Measurements from ENCODE around the gene MMP28.
"Not testable (repeated sequence)": the region's sequence is repeated elsewhere in the genome, so short reads cannot be mapped to it uniquely, and the experiment has no call there.

MMP28 gene

GRCh38 chr17:35765756-35766488 lies 29.5 kb downstream of the MMP28 start:
- no peak for DNase-seq (ENCODE audit: low read depth in 2 of 2)

DNA sequence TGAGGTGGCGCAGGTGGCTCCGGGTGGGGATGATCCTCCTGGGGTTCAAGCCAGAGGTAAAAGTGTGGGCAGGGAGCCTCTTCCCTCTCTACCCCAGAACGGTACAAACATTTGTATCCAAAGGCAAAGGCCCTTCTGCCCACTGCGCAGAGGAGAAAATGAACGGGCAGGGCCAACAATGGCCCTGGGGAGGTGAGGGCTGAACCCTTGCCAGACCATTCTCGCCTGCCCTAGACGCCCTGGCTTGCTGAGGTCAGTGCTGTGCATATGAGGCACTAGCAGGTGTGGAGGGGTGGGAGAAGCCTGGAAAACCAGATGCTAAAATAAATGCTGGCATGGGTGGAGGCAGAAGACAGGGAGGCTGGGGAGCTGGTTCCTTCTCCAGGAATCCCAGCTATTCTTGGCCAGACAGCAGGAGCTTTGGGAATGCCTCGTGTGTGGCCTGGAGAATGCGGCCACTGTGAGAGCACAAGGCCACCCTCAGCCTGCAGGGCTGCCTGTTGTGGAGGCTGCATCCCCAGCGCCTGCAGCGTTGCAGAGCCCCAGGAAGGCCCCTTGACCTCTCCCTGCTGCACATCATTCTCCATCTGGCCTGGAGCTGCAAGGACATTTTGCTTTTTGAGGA lies 30.2 kb downstream of the MMP28 start:
- DNase-seq (ENCODE audit: low read depth in 2 of 2) = no peak

DNA sequence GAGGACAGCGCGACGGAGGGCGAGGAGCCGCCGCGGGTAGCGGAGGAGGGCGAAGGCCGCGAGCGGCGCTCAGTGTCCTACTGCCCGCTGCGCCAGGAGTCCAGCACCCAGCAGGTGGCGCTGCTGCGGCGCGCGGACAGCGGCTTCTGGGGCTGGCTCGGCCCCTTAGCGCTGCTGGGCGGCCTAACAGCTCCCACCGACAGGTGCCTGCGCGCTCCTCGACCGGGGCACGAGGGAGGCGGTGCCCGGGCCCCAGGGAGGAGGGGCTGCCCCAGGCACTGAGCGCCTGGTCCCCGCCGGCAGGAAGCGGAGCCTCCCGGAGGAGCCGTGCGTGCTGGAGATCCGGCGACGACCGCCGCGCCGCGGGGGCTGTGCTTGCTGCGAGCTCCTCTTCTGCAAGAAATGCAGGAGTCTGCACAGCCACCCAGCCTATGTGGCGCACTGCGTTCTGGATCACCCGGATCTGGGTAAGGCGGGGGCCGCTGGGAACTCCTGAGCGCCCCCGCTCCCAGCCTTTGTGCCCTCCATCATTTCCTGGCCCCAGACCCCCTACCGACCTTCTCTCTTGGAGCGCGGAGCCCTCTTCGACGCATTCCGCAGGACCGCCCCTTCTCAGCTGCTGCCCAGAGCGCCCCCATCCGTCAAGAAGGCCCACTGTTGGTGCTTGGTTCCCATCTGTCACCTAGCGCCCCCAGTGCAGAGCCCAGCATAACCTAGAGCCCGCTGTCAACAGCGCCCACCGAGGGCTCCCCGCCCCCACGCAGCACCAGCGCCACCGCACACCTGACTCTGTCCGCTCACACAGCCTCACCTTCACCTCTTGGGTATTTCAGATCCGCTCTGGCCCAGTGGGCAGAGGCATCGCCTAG lies 31.1 kb downstream of the MMP28 start:
- DNase-seq (ENCODE audit: low read depth in 2 of 2) = peak; percentile 74 to 77

DNA sequence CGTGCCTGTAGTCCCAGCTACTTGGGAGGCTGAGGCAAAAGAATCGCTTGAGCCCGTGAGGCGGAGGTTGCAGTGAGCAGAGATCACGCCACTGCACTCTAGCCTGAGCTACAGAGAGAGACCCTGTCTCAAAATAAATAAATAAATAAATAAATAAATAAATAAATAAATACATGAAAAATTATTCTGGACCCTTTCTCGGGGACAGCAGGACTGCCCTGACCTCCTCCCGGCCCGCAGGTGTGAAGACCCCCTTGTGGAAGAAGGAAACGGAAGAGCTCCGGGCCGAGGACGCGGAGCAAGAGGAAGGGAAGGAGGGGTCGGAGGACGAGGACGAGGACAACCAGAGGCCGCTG lies 31.7 kb downstream of the MMP28 start:
- DNase-seq (ENCODE audit: low read depth in 2 of 2) = no peak

GRCh38 chr17:35761601-35762000 lies 33.8 kb downstream of the MMP28 start:
- DNase-seq (ENCODE audit: low read depth in 2 of 2) = no peak

- DNase-seq (ENCODE audit: low read depth in 2 of 2) = no peak
These were observed 34.9 kb downstream of the MMP28 start, which contains the start of gene C17orf50 for GRCh38 chr17:35760587-35760986. TSS of gene C17orf50 (plus strand) at chr17:35760887. CDS start at chr17:35760942, 55 bp downstream.

DNA sequence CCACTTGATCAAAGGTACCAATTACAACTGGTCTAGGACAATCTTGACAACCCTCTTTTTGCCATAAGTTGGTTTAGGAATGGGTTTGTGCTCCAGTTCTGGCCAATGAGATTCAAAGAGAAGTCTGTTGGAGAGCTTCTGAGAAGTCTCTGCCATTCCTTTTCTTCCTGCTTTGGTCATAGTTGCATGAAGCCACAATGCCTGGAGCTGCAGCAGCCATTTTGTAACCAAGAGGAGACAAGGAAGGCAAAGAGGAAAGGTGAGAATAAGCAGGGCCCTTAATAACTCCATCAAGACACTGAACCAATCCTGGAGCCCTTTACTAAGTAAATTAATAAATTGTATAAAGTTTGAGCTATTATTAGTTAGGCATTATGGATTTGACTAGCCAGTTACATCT lies 38.2 kb downstream of the MMP28 start:
- DNase-seq (ENCODE audit: low read depth in 2 of 2) = no peak

DNA sequence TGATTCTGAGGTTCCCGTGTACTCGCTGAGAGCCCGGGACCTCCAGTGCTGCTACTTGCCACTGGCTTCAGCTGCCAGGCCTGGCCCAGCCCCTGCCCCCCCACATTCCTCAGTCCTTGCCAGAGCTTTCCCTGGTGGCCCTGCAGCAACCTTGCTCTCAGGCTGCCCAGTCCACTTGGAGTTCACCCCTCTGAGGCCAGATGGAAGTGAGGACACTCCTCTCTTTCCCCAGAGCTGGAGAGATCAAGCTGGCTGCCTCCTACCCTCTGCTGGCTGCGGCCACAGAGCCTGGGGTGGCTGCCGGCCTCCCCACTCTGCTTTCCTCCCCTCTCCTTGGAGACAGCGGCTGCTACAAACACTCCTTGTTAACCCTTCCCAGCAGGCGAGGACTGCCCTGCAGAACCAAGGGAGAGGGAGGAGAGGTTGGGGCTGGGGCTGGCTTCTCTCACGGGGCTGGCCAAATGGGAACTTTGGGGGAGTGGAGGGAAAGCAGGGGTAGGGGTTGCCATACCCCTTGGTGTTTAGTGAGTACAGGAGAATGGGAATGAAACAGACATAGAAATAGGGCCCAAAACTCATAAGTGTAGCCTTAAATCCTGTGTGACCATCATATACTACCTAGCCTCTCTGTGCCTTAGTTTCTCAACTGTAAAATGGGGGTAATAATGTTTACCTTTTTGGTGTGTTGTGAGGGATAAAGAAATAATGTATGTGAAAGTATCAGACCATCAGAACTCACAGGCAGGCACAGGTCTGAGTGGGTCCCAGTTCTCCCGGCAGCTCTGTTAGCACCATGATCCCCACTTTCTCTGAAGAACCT lies 42.3 kb downstream of the MMP28 start, which contains the start of gene GAS2L2:
Gene GAS2L2 (minus strand): TSS at position 295 of the 820 bp plus-strand sequence. CDS start 389 bp downstream, outside the sequence.
- DNase-seq (ENCODE audit: low read depth in 2 of 2) = no peak

- DNase-seq (ENCODE audit: low read depth in 2 of 2) = no peak
These were observed 43.0 kb downstream of the MMP28 start for GRCh38 chr17:35752471-35752870.

- DNase-seq (ENCODE audit: low read depth in 2 of 2) = not testable (repeated sequence)
These were observed 43.9 kb downstream of the MMP28 start for GRCh38 chr17:35751541-35751940.

- DNase-seq (ENCODE audit: low read depth in 2 of 2) = no peak
These were observed 44.7 kb downstream of the MMP28 start for GRCh38 chr17:35750526-35751395.

DNA sequence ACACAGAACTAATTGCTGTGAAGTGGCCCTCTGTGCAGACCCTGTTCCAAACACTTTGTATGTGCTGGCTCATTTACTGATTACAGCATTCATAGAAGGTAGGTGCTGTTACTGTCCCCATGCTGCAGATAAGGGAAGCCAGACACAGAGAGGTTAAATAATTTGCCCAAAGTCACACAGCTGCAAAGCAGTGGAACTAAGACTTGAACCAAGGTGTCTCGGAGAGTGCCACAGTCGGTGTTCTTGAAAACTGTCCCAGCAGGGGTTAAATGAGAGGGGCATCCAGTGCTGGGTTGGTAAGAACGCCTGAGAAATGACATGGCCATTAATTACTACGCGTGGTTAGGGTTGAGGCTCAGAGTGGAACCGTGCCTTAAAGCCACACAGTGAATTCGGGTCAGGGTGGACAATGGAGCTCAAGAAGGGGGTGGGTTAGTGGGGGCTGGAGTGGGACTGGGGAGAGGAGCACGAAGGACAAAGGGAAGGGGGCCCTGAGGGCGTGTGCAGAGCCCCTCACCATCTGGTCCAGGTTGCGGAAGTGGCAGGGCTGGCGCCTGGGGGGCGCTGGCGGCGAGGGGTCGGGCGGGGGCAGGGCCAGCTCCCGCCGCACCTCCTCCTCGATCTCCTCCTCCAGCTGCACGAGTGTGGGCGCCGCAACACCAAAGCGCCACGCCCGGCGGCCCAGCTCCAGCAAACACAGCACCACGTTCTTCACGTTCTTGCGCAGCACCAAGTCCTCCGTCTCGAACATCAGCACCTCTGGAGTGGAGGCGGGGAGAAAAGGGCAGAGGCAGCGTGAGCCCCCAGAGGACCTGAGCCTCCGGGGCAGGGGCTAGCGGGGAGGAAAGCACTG lies 45.7 kb downstream of the MMP28 start:
- no peak for DNase-seq (ENCODE audit: low read depth in 2 of 2)

DNA sequence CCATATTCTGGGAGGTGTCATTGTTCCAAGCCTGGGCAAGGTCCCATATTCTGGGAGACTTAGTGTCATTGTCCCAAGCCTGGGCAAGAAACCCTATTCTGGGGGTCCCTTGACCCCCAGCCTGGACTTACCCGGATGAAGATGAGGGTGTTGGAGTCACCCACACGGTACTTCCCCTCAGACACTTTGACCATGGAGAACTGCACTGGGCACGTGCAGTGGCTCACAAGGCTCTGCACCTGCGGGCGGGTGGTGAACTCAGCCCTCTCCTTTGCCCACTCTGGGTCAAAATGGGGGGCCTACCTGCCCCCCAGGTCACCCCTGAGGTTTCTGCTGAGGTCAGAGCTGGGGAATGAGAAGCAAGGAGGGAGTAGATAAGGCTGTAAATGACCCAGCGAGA lies 46.5 kb downstream of the MMP28 start:
- no peak for DNase-seq (ENCODE audit: low read depth in 2 of 2)

DNA sequence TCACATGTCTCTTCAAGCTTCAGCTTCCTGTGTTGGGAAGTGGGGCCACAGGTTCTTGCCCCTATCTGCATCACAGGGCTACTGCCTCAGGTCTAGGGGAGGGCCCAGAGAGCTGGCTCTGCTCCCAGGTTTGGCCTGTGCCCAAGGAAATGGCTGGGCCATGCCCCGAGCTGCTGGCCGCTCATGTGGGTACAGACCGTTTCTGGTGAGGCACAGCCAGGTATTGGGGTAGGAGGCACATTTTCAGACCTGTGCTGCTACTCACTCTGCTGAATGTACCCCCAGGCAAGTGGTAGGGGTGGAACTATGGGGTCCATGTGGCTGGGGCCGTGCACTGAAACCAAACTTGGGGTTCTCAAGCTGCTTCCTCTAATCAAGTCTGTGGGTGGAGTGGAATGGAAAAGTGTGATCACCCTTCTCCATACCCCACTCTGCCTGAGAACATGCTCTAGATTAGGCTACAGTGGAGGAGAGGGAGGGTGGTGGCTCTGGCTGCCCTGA lies 47.0 kb downstream of the MMP28 start:
- no peak for DNase-seq (ENCODE audit: low read depth in 2 of 2)

GRCh38 chr17:35747540-35748017 lies 47.9 kb downstream of the MMP28 start:
- peak; percentile 38 to 76 for DNase-seq (ENCODE audit: low read depth in 2 of 2)

DNA sequence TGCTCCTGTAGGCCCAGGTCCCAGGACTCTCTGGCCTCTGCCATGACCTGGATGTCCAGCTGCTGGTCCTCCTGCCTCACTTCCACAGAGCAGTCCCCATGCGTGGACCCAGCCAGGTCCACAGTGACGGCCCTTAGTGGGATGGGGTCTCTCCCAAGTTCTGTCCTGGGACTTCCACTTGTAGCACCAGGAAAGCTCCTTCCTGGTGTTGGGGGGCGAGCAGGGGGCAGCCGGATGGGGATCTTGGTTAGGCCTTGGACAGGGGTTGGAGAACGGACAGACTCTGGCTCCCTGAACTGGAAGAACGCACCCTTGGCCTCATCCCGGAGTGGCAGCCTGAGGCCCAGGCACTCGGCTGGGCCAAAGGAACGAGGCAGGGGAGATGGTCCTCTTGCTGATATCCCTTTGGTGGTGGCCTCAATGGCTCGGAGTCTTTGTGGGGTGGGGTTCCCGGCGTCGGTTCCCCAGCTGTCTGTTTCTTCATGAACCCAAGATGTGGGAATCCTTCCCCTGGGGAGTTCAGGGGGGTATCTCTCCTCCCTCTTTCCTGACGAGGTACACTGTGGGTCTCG lies 49.6 kb downstream of the MMP28 start:
- DNase-seq (ENCODE audit: low read depth in 2 of 2) = no peak

GRCh38 chr17:35745246-35745645 lies 50.2 kb downstream of the MMP28 start:
- no peak for DNase-seq (ENCODE audit: low read depth in 2 of 2)

DNA sequence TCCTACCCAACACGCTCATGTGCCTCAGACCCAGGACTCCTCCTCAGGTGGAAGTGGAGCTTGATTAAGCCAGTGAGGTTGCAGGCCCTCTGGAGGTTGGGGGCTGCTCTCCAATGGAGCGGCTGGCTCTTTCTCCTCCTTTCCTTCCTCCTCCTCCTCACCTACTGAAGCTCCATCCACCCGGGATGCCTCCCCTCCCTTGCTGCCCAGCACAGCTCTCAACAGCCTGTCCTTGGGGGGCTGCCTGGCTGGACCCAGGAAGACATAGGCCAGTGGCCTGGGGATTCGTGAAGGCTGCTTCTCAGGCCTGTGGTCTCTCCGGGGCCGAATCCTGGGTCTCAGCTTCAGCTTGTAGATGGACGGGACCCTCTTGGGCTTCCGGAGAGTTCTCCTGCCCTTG lies 50.6 kb downstream of the MMP28 start:
- DNase-seq (ENCODE audit: low read depth in 2 of 2) = no peak
